Pancreas (tissue), 10 donors: ENCODE results near the gene GRIPAP1. TPM values are rescaled to one million over a fixed set of nuclear protein-coding genes. Genes with fewer than 3 reads are reported as not detected.

ENCODE experiments used
- ATAC-seq, 4 donors: fragments of 200-7000 bp; cut with Tn5 transposase; one replicate each; pipeline versions ENCODE4 v1.8.0 to v1.9.1; 2020; ENCODE audit warnings: mild to moderate bottlenecking in 4 of 4, moderate library complexity in 4 of 4
- DNase-seq, 6 donors: peaks; one replicate each; pipeline ENCODE4 v3.0.0-alpha.2; 2020
- FAIRE-seq: peaks from 2 replicates; lab custom pipeline; 2012; peaks lifted over from hg19 to GRCh38; lab: Jason Lieb, UNC
- H3K27ac ChIP-seq, 4 donors: fragments of 200-600 bp; sonication (generic); 1 replicate in 3 of 4; 2 replicates in 1 of 4; pipeline versions ENCODE4 v1.5.0 to v1.8.0; 2020
- H3K27me3 ChIP-seq, 4 donors: fragments of 200-600 bp; one replicate each; pipeline ENCODE4 v1.8.0; 2021
- H3K36me3 ChIP-seq, 3 donors: fragments of 200-600 bp; sonication (generic) in 1 of 3; one replicate each; pipeline versions ENCODE4 v1.5.0 to v1.8.0; 2020 to 2021
- H3K4me1 ChIP-seq, 3 donors: fragments of 200-600 bp; one replicate each; pipeline ENCODE4 v1.8.0; 2021
- H3K4me3 ChIP-seq, 4 donors: fragments of 200-600 bp; sonication (generic) in 2 of 4; one replicate each; pipeline versions ENCODE4 v1.5.0 to v1.8.0; 2020 to 2021
- H3K9me3 ChIP-seq, 4 donors: fragments of 200-600 bp; one replicate each; pipeline ENCODE4 v1.8.0; 2021
- CTCF ChIP-seq, 4 donors: fragments of 200-600 bp; sonication (generic) in 3 of 4; IDR thresholded peaks; one replicate each; pipeline versions ENCODE4 v1.5.0 to v1.8.0; 2021; ENCODE audit warnings: antibody characterized with exemption in 4 of 4
- WGBS, 2 donors: extraction: QIAGEN DNeasy Blood & Tissue Kit; methylation state at CpG; one replicate each; pipeline ENCODE4 v1.1.7; 2013; 5-methylcytosine and 5-hydroxymethylcytosine counted together
- intact Hi-C, 3 donors: fragments of 100-400 bp; cut with DNase I; formaldehyde crosslinking; loops; one replicate each; pipeline versions ENCODE4 v1.11.1 to v1.14.2; 2022
- polyA plus RNA-seq, 2 donors: library from polyadenylated mRNA; stranded (reverse); fragments of 200-250 nt; gene quantifications; one replicate each; pipeline ENCODE4 v1.2.3, GENCODE V29; 2013
- total RNA-seq, 6 donors: library from RNA; stranded (reverse); fragmentation: NEBNext Ultra II Directional in 4 of 6; extraction: Animal tissue kit (Norgen Biotek cat#: 25700) in 4 of 6; gene quantifications; one replicate each; pipeline versions ENCODE4 v1.2.1 to v1.2.4, GENCODE V29; 2021 to 2023
- donor health status: healthy with polysubstance abuse.
- donor health status: DM: no; HTN: no; CAD: no; lungs with moderate emphysema.
- donor health status: DM: no; HTN: no; CAD: no.
- donor health status: control.
- donor health status: control.
- donor health status: Bipolar disorder and iron deficiency.
- donor health status: DM: yes; HTN: yes; CAD: no.
- donor health status: DM: no; HTN: no; CAD: no.
- donor health status: DM: no; HTN: no; CAD: no.
- donor health status: DM: yes; HTN: yes; CAD: no.

Gene GRIPAP1
- total and polyA plus RNA-seq, 8 donors: 12.5 to 32.7 (median 18.4) TPM

- TF ChIP-seq CTCF (IDR thresholded peaks at IDR 0.05): no peak
- intact Hi-C loops: no loop called here
- ATAC-seq: no peak
- Histone ChIP-seq H3K27me3 (peaks cover 0 to under 1% (median 0%) of the 10 kb centered on the region in 4 donors), H3K36me3 (no peaks in the 10 kb centered on the region), H3K9me3 (no peaks in the 10 kb centered on the region), H3K4me1 (no peaks in the 10 kb centered on the region), H3K27ac (no peak overlapping the region), H3K4me3 (no peak overlapping the region)
- WGBS, 2 donors: 86 to 93% methylated on average over 13 of the region's 13 CpGs
- no peak for DNase-seq
- no peak for FAIRE-seq
Measured at GRCh38 chrX:48923771-48924170, 78.3 kb downstream of the GRIPAP1 start.

Other genes starting within 250 kb of the GRIPAP1 start
- under 1 TPM in 2 of 6 donors, not detected in 4; 0.37 to 0.72 TPM for gene GLOD5, start 240.5 kb downstream of the GRIPAP1 start, total RNA-seq
- gene GLOD5, start 240.5 kb downstream of the GRIPAP1 start, polyA plus RNA-seq: under 1 TPM; 0.57 to 0.99 TPM
- gene GATA1, start 215.7 kb downstream of the GRIPAP1 start, total RNA-seq: under 1 TPM in 1 of 6 donors, not detected in 5; 0.19 TPM
- under 1 TPM in 1 of 2 donors, not detected in 1; 0.12 TPM for gene GATA1, start 215.7 kb downstream of the GRIPAP1 start, polyA plus RNA-seq
- gene HDAC6, start 200.2 kb downstream of the GRIPAP1 start, total RNA-seq: 10 to 100 TPM; 24.9 to 58.4 (median 30.9) TPM
- gene HDAC6, start 200.2 kb downstream of the GRIPAP1 start, polyA plus RNA-seq: 100 to 1,000 TPM in 1 of 2 donors, 10 to 100 TPM in 1; 81.2 to 132 TPM
- not detected for gene ERAS, start 175.8 kb downstream of the GRIPAP1 start, total RNA-seq
- under 1 TPM; 0.11 to 0.49 TPM for gene ERAS, start 175.8 kb downstream of the GRIPAP1 start, polyA plus RNA-seq
- 10 to 100 TPM; 10.3 to 50.5 (median 20.1) TPM for gene PCSK1N, start 166.7 kb downstream of the GRIPAP1 start, total RNA-seq
- 100 to 1,000 TPM; 167 to 368 TPM for gene PCSK1N, start 166.7 kb downstream of the GRIPAP1 start, polyA plus RNA-seq
- gene TIMM17B, start 104.5 kb downstream of the GRIPAP1 start, total RNA-seq: 10 to 100 TPM; 15.7 to 26.0 (median 19.5) TPM
- gene TIMM17B, start 104.5 kb downstream of the GRIPAP1 start, polyA plus RNA-seq: 10 to 100 TPM; 29.8 to 48.9 TPM
- gene PQBP1, start 104.3 kb downstream of the GRIPAP1 start, total RNA-seq: 10 to 100 TPM; 36.4 to 66.5 (median 49.3) TPM
- 100 to 1,000 TPM; 108 to 112 TPM for gene PQBP1, start 104.3 kb downstream of the GRIPAP1 start, polyA plus RNA-seq
- 10 to 100 TPM in 5 of 6 donors, 1 to 10 TPM in 1; 9.9 to 20.6 (median 14.6) TPM for gene SLC35A2, start 90.6 kb downstream of the GRIPAP1 start, total RNA-seq
- gene SLC35A2, start 90.6 kb downstream of the GRIPAP1 start, polyA plus RNA-seq: 10 to 100 TPM in 1 of 2 donors, 1 to 10 TPM in 1; 7.1 to 16.0 TPM
- gene PIM2, start 83.2 kb downstream of the GRIPAP1 start, total RNA-seq: 1 to 10 TPM; 1.3 to 8.6 (median 2.4) TPM
- gene PIM2, start 83.2 kb downstream of the GRIPAP1 start, polyA plus RNA-seq: 1 to 10 TPM; 2.8 to 8.2 TPM
- gene OTUD5, start 44.7 kb downstream of the GRIPAP1 start, total RNA-seq: 10 to 100 TPM; 14.2 to 28.7 (median 17.9) TPM
- 10 to 100 TPM; 32.5 to 34.3 TPM for gene OTUD5, start 44.7 kb downstream of the GRIPAP1 start, polyA plus RNA-seq
- 1 to 10 TPM in 2 of 6 donors, under 1 TPM in 4; 0.12 to 1.7 (median 0.68) TPM for gene KCND1, start 30.4 kb downstream of the GRIPAP1 start, total RNA-seq
- gene KCND1, start 30.4 kb downstream of the GRIPAP1 start, polyA plus RNA-seq: 1 to 10 TPM in 1 of 2 donors, under 1 TPM in 1; 0.84 to 1.3 TPM
- 10 to 100 TPM in 3 of 6 donors, 1 to 10 TPM in 3; 8.5 to 18.8 (median 11.0) TPM for gene TFE3, start 41.1 kb upstream of the GRIPAP1 start, total RNA-seq
- 10 to 100 TPM; 20.1 to 20.6 TPM for gene TFE3, start 41.1 kb upstream of the GRIPAP1 start, polyA plus RNA-seq
- 10 to 100 TPM in 1 of 6 donors, 1 to 10 TPM in 5; 4.5 to 10.6 (median 6.8) TPM for gene CCDC120, start 56.7 kb upstream of the GRIPAP1 start, total RNA-seq
- 1 to 10 TPM; 7.3 to 8.2 TPM for gene CCDC120, start 56.7 kb upstream of the GRIPAP1 start, polyA plus RNA-seq
- gene PRAF2, start 71.7 kb upstream of the GRIPAP1 start, total RNA-seq: 1 to 10 TPM; 1.3 to 8.8 (median 3.9) TPM
- 10 to 100 TPM; 11.3 to 15.8 TPM for gene PRAF2, start 71.7 kb upstream of the GRIPAP1 start, polyA plus RNA-seq
- 10 to 100 TPM; 34.9 to 48.5 (median 45.6) TPM for gene WDR45, start 77.6 kb upstream of the GRIPAP1 start, total RNA-seq
- gene WDR45, start 77.6 kb upstream of the GRIPAP1 start, polyA plus RNA-seq: 100 to 1,000 TPM in 1 of 2 donors, 10 to 100 TPM in 1; 98.1 to 121 TPM
- 10 to 100 TPM in 1 of 6 donors, 1 to 10 TPM in 5; 5.4 to 11.5 (median 7.7) TPM for gene GPKOW, start 121.5 kb upstream of the GRIPAP1 start, total RNA-seq
- gene GPKOW, start 121.5 kb upstream of the GRIPAP1 start, polyA plus RNA-seq: 10 to 100 TPM in 1 of 2 donors, 1 to 10 TPM in 1; 5.1 to 10.5 TPM
- gene MAGIX, start 160.5 kb upstream of the GRIPAP1 start, total RNA-seq: 10 to 100 TPM in 1 of 6 donors, 1 to 10 TPM in 5; 6.8 to 12.7 (median 8.3) TPM
- 10 to 100 TPM; 12.8 to 25.7 TPM for gene MAGIX, start 160.5 kb upstream of the GRIPAP1 start, polyA plus RNA-seq
- gene PLP2, start 169.6 kb upstream of the GRIPAP1 start, total RNA-seq: 100 to 1,000 TPM in 4 of 6 donors, 10 to 100 TPM in 2; 36.0 to 125 (median 114) TPM
- gene PLP2, start 169.6 kb upstream of the GRIPAP1 start, polyA plus RNA-seq: 100 to 1,000 TPM; 119 to 126 TPM
- 1 to 10 TPM; 4.2 to 7.0 (median 5.6) TPM for gene PRICKLE3, start 184.1 kb upstream of the GRIPAP1 start, total RNA-seq
- gene PRICKLE3, start 184.1 kb upstream of the GRIPAP1 start, polyA plus RNA-seq: 1 to 10 TPM; 4.3 to 6.7 TPM
- gene SYP, start 197.9 kb upstream of the GRIPAP1 start, total RNA-seq: 1 to 10 TPM; 2.0 to 9.8 (median 4.2) TPM
- gene SYP, start 197.9 kb upstream of the GRIPAP1 start, polyA plus RNA-seq: 10 to 100 TPM; 13.4 to 41.7 TPM
- gene CACNA1F, start 231.1 kb upstream of the GRIPAP1 start, total RNA-seq: under 1 TPM; 0.03 to 0.87 (median 0.18) TPM
- under 1 TPM; 0.23 to 0.30 TPM for gene CACNA1F, start 231.1 kb upstream of the GRIPAP1 start, polyA plus RNA-seq
- gene CCDC22, start 233.2 kb upstream of the GRIPAP1 start, total RNA-seq: 10 to 100 TPM in 1 of 6 donors, 1 to 10 TPM in 5; 6.2 to 11.4 (median 8.6) TPM
- gene CCDC22, start 233.2 kb upstream of the GRIPAP1 start, polyA plus RNA-seq: 10 to 100 TPM in 1 of 2 donors, 1 to 10 TPM in 1; 9.3 to 13.8 TPM